GM12878 (cell line): Measurements from ENCODE around the gene PSMD1.

Source experiments
- BRCA1 ChIP-seq: IDR thresholded peaks from 2 replicates; pipeline ENCODE4 v1.6.1; 2011; ENCODE audit warnings: low read depth, low read length, improper control_type of control experiment
- CTCF ChIP-seq, 3 experiments: IDR thresholded peaks in 2 of 3; conservative IDR thresholded peaks in 1 of 3; 2 replicates each; pipeline ENCODE4 v1.5.1; 2011; ENCODE audit warnings: low read depth in 3 of 3, low read length in 3 of 3, mild to moderate bottlenecking in 3 of 3, control low read depth in 2 of 3, moderate library complexity in 2 of 3, inconsistent platforms in 1 of 3, mixed read lengths in 1 of 3; ENCODE audit not compliant: control insufficient read depth in 2 of 3, insufficient read depth in 1 of 3; ENCODE audit errors: extremely low read depth in 1 of 3
- EGR1 ChIP-seq, 2 experiments: IDR thresholded peaks; 1 replicate in 1 of 2; 2 replicates in 1 of 2; pipeline ENCODE4 v1.6.1; 2011 to 2012; ENCODE audit warnings: low read depth in 2 of 2, low read length in 2 of 2, borderline replicate concordance in 1 of 2, mild to moderate bottlenecking in 1 of 2, moderate library complexity in 1 of 2
- POLR2AphosphoS5 ChIP-seq: IDR thresholded peaks from 2 replicates; pipeline ENCODE4 v1.6.1; 2011; ENCODE audit warnings: mild to moderate bottlenecking, low read length, inconsistent platforms

- TF ChIP-seq BRCA1, result no peak
- no peak for TF ChIP-seq POLR2AphosphoS5
- TF ChIP-seq CTCF (IDR thresholded peaks at IDR 0.05 in 2 of 3, conservative IDR thresholded peaks at IDR 0.05 in 1 of 3; ENCODE audit: control insufficient read depth in 2 of 3, extremely low read depth in 1 of 3, insufficient read depth in 1 of 3, low read depth in 3 of 3, low read length in 3 of 3), result no peak
- no peak for TF ChIP-seq EGR1 (IDR thresholded peaks at IDR 0.05; ENCODE audit: borderline replicate concordance in 1 of 2, low read depth in 2 of 2, low read length in 2 of 2)
These were observed 154.8 kb downstream of the PSMD1 start for GRCh38 chr2:231211486-231211885.
